ENCODE results near the gene ADAT2.

DNA sequence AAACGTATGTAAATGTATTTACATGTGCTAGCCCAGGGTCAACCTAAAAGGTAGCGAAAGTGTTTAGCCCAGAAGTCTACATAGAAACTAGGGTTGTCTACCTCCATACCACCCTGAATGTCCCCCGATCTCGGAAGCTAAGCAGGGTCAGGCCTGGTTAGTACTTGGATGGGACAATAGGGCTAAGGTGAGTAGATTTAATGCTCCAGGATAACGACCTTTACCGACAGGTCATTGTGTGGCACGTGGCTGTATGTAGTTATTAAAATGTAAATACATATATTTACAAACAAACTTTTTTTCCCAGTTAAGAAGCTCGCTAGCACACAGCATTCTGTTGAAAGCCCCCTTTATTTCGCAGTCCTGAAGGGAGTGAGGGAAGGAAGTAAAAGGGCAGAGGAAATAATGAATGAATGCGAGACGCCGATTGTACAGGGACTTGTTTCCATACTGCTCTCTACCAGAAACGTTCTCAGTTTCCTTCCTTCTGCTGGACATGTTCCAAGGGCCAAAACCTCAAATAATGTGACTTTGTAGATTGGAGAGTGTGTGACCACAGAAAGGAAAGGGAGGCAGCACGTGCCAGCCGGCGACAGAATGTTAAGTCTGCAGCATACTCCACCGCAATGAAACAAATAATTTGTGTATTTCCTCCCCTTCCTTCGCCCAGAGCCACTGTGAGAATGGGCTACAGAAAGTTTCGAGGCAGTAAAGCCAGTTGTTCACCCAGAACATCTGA, 612 bp downstream of the ADAT2 start:
- TF ChIP-seq, protein P1, sequence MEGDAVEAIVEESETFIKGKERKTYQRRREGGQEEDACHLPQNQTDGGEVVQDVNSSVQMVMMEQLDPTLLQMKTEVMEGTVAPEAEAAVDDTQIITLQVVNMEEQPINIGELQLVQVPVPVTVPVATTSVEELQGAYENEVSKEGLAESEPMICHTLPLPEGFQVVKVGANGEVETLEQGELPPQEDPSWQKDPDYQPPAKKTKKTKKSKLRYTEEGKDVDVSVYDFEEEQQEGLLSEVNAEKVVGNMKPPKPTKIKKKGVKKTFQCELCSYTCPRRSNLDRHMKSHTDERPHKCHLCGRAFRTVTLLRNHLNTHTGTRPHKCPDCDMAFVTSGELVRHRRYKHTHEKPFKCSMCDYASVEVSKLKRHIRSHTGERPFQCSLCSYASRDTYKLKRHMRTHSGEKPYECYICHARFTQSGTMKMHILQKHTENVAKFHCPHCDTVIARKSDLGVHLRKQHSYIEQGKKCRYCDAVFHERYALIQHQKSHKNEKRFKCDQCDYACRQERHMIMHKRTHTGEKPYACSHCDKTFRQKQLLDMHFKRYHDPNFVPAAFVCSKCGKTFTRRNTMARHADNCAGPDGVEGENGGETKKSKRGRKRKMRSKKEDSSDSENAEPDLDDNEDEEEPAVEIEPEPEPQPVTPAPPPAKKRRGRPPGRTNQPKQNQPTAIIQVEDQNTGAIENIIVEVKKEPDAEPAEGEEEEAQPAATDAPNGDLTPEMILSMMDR (IDR thresholded peaks at IDR 0.05) = no peak
- TF ChIP-seq POLR2AphosphoS5 (IDR thresholded peaks at IDR 0.05) = no peak

All from sigmoid colon (tissue), 4 donors.